GM03348 (cell line): ENCODE measurements around the gene IFNB1.

Experiments
- DNase-seq: peaks from one replicate; pipeline ENCODE4 v3.0.0; 2012; ENCODE audit warnings: low spot score

The IFNB1 gene

GRCh38 chr9:21070171-21070571 is 7.6 kb downstream of the IFNB1 start:
- DNase-seq, result peak; percentile 72

GRCh38 chr9:21060919-21061561 is 16.7 kb downstream of the IFNB1 start:
- DNase-seq, result peak; percentile 44

GRCh38 chr9:21056931-21057330 is 20.8 kb downstream of the IFNB1 start:
- DNase-seq, result no peak

- no peak for DNase-seq
Measured at GRCh38 chr9:21053851-21054250, 23.9 kb downstream of the IFNB1 start.

GRCh38 chr9:21047281-21047691 is 30.5 kb downstream of the IFNB1 start:
- no peak for DNase-seq

- no peak for DNase-seq
Measured at GRCh38 chr9:21043841-21044240, 33.9 kb downstream of the IFNB1 start.

GRCh38 chr9:21042466-21042865 is 35.3 kb downstream of the IFNB1 start:
- no peak for DNase-seq

- DNase-seq, result no peak
Measured at GRCh38 chr9:21039302-21039701, 38.4 kb downstream of the IFNB1 start.

- DNase-seq, result no peak
Measured at GRCh38 chr9:21037278-21037677, 40.5 kb downstream of the IFNB1 start.

- DNase-seq, result no peak
Measured at GRCh38 chr9:21031808-21032183, 45.9 kb downstream of the IFNB1 start.

GRCh38 chr9:21031091-21031807 is 46.5 kb downstream of the IFNB1 start, which contains the start of gene HACD4:
HACD4 (minus strand) TSS chr9:21031640; CDS start chr9:21031590, 50 bp downstream.
- DNase-seq, result peak; percentile 89

GRCh38 chr9:21030389-21031035 is 47.2 kb downstream of the IFNB1 start:
- DNase-seq, result peak; percentile 55

GRCh38 chr9:21029661-21030060 is 48.1 kb downstream of the IFNB1 start:
- no peak for DNase-seq

- no peak for DNase-seq
Measured at GRCh38 chr9:21028466-21028865, 49.3 kb downstream of the IFNB1 start.

- peak; percentile 41 for DNase-seq
Measured at GRCh38 chr9:21027295-21027694, 50.4 kb downstream of the IFNB1 start.
